Lung (tissue), 12 donors: Measurements from ENCODE around the gene TMEFF2. TPM values are rescaled to one million over a fixed set of nuclear protein-coding genes. Genes with fewer than 3 reads are reported as not detected.

ENCODE experiments used
- ATAC-seq: fragments of 200-7000 bp; cut with Tn5 transposase; one replicate; pipeline ENCODE4 v1.9.1; 2020; ENCODE audit warnings: moderate number of reproducible peaks; ENCODE audit not compliant: insufficient read depth, low FRiP score
- DNase-seq, 3 donors: peaks; one replicate each; pipeline ENCODE4 v3.0.0-alpha.2; 2013 to 2017
- H3K27ac ChIP-seq, 2 donors: one replicate each; pipeline ENCODE4 v1.5.1; 2013; ENCODE audit warnings: mild to moderate bottlenecking in 2 of 2, moderate library complexity in 2 of 2, control low read depth in 1 of 2, inconsistent platforms in 1 of 2, low read depth in 1 of 2, low read length in 1 of 2
- H3K27me3 ChIP-seq, 3 donors: one replicate each; pipeline ENCODE4 v1.5.1; 2013; ENCODE audit warnings: low read length in 2 of 3; ENCODE audit not compliant: control insufficient read depth in 3 of 3, insufficient read depth in 3 of 3
- H3K36me3 ChIP-seq, 4 donors: one replicate each; pipeline ENCODE4 v1.5.1; 2013; ENCODE audit warnings: low read length in 4 of 4, mild to moderate bottlenecking in 1 of 4, moderate library complexity in 1 of 4; ENCODE audit not compliant: control insufficient read depth in 4 of 4, insufficient read depth in 4 of 4
- H3K4me1 ChIP-seq, 5 donors: one replicate each; pipeline ENCODE4 v1.5.1; 2013; ENCODE audit warnings: low read length in 5 of 5, mild to moderate bottlenecking in 2 of 5, moderate library complexity in 1 of 5; ENCODE audit not compliant: control insufficient read depth in 5 of 5, insufficient read depth in 5 of 5
- H3K4me3 ChIP-seq: one replicate; pipeline ENCODE4 v1.5.1; 2013; ENCODE audit warnings: mild to moderate bottlenecking, control low read depth, moderate library complexity
- H3K9ac ChIP-seq, 2 donors: one replicate each; pipeline ENCODE4 v1.5.1; 2013; ENCODE audit warnings: low read length in 2 of 2, control low read depth in 1 of 2; ENCODE audit not compliant: insufficient read depth in 1 of 2
- H3K9me3 ChIP-seq, 4 donors: one replicate each; pipeline ENCODE4 v1.5.1; 2013; ENCODE audit warnings: low read length in 3 of 4, mild to moderate bottlenecking in 1 of 4, moderate library complexity in 1 of 4; ENCODE audit not compliant: control insufficient read depth in 4 of 4, insufficient read depth in 3 of 4
- WGBS, 2 donors: extraction: QIAGEN DNeasy Blood & Tissue Kit; methylation state at CpG; one replicate each; pipeline ENCODE4 v1.1.7; 2013; 5-methylcytosine and 5-hydroxymethylcytosine counted together
- polyA plus RNA-seq, 2 donors: library from polyadenylated mRNA; stranded (reverse); fragments of 200-250 nt; gene quantifications; one replicate each; pipeline ENCODE4 v1.2.1, GENCODE V29; 2013
- total RNA-seq, 2 donors: library from RNA; depleted of rRNA in 1 of 2; stranded (reverse); fragments of >200 nt in 1 of 2; gene quantifications; one replicate each; pipeline ENCODE4 v1.2.1, GENCODE V29; 2014 to 2021
- TF ChIP-seq, protein P1 (sequence below): IDR thresholded peaks from 2 replicates; pipeline ENCODE4 v1.5.1; 2012; ENCODE audit warnings: mild to moderate bottlenecking; ENCODE audit errors: control extremely low read depth, extremely low read depth
- donor health status: control.
- donor health status: control.
- donor health status: Bipolar disorder and iron deficiency.
- donor health status: healthy.
- donor health status: DM: yes; HTN: yes; CAD: no.

The TMEFF2 gene
- total and polyA plus RNA-seq, 4 donors: 0.43 TPM; not detected in 3

DNA sequence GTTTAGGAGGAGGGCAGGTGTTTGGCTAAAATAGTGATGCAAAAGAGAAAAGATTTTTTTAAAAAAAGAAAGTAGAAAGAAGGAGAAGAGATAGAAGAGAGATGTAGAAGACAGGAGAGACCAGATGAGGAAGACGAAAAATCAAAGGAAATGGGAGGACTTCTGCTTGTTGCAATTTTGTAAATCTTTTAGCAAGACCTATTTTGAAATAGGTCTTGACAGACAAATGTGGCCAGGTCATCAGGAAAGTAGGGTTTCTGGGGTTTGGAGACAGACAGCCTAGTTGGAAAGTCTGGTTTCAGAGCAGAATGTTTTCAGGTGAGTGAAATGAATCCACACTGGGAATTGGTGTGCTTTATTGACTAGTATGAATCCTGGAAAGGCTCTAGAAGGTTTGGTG is 243.4 kb downstream of the TMEFF2 start:
- Histone ChIP-seq H3K27ac (no peak overlapping the region), H3K9ac (no peak overlapping the region), H3K4me3 (no peak overlapping the region), H3K36me3 (no peaks in the 10 kb centered on the region), H3K27me3 (no peaks in the 10 kb centered on the region), H3K9me3 (no peaks in the 10 kb centered on the region), H3K4me1 (peaks cover 0 to 2% (median 0%) of the 10 kb centered on the region in 5 donors)
- DNase-seq (no peak), ATAC-seq (no peak)
- WGBS, 2 donors: 35 to 68% methylated on average over 1 of the region's 1 CpG
- TF ChIP-seq, protein P1, sequence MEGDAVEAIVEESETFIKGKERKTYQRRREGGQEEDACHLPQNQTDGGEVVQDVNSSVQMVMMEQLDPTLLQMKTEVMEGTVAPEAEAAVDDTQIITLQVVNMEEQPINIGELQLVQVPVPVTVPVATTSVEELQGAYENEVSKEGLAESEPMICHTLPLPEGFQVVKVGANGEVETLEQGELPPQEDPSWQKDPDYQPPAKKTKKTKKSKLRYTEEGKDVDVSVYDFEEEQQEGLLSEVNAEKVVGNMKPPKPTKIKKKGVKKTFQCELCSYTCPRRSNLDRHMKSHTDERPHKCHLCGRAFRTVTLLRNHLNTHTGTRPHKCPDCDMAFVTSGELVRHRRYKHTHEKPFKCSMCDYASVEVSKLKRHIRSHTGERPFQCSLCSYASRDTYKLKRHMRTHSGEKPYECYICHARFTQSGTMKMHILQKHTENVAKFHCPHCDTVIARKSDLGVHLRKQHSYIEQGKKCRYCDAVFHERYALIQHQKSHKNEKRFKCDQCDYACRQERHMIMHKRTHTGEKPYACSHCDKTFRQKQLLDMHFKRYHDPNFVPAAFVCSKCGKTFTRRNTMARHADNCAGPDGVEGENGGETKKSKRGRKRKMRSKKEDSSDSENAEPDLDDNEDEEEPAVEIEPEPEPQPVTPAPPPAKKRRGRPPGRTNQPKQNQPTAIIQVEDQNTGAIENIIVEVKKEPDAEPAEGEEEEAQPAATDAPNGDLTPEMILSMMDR: no peak

DNA sequence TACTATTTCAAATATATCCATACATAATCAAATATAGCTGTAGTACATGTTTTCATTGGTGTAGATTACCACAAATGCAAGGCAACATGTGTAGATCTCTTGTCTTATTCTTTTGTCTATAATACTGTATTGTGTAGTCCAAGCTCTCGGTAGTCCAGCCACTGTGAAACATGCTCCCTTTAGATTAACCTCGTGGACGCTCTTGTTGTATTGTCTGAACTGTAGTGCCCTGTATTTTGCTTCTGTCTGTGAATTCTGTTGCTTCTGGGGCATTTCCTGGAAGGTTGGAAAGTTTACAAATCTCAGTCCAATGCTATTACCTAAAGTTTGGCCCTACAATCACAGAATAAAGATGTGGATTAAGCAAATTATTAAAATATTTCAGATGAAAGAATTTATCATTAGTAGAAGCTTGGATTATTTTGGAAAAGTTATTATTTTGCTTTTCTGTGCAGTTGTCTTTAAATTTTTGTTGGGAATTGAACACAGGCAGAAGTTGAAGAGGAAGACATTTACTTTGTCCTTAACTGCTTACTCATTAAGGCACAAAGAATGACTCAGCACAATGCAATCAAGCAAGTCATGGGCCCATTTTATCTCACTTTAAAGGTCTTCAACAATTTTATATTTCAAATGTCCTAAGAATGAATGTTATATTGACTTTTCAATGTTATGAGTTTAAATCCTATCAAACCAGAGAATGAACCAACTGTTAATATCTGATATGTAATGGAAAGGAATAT is 244.4 kb downstream of the TMEFF2 start:
- DNase-seq (no peak), ATAC-seq (no peak)
- H3K9ac ChIP-seq: no peak overlapping the region
- H3K4me1 ChIP-seq: peaks cover 0 to 2% (median 0%) of the 10 kb centered on the region in 5 donors
- H3K36me3 ChIP-seq: no peaks in the 10 kb centered on the region
- WGBS, 2 donors: 71 to 76% methylated on average over 3 of the region's 3 CpGs
- no peaks in the 10 kb centered on the region for H3K27me3 ChIP-seq
- TF ChIP-seq, protein P1: no peak
- no peaks in the 10 kb centered on the region for H3K9me3 ChIP-seq
- no peak overlapping the region for H3K27ac ChIP-seq
- no peak overlapping the region for H3K4me3 ChIP-seq

DNA sequence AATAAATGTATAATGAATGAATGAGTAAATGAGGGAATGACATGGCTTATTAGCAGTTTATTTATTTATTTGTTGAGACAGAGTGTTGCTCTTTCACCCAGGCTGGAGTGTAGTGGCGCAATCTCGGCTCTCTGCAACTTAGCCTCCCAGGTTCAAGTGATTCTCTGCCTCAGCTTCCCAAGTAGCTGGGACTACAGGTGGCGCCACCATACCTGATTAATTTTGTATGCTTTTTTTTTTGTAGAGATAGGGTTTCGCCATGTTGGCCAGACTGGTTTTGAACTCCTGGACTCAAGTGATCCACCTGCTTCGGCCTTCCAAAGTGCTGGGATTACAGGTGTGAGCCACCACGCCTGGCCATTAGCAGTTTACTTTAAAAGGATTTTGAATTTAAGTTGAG is 247.5 kb downstream of the TMEFF2 start:
- ATAC-seq: no peak
- 96 to 98% methylated on average over 6 of the region's 6 CpGs for WGBS, 2 donors
- TF ChIP-seq, protein P1: no peak
- Histone ChIP-seq H3K9ac (no peak overlapping the region), H3K4me3 (no peak overlapping the region), H3K27me3 (no peaks in the 10 kb centered on the region), H3K36me3 (no peaks in the 10 kb centered on the region), H3K9me3 (no peaks in the 10 kb centered on the region), H3K27ac (no peak overlapping the region), H3K4me1 (peaks cover 0 to 2% (median 0%) of the 10 kb centered on the region in 5 donors)
- DNase-seq: no peak
